ENCODE results near the gene NPAS1. TPM values are rescaled to one million over a fixed set of nuclear protein-coding genes. Genes with fewer than 3 reads are reported as not detected.

Gene NPAS1
- total and polyA plus RNA-seq, 2 of the 8 experiments (the other 6 are each of a cell fraction or from before 2014, with no cell fraction given) = 9.9 to 13.9 TPM

- no peak overlapping the region for H2BK20ac ChIP-seq (ENCODE audit: low read length)
- no peak overlapping the region for H3K9ac ChIP-seq (replicated peaks in 1 of 4; ENCODE audit: extremely low read depth in 1 of 4, low read depth in 3 of 4, low read length in 3 of 4)
- H3K4me2 ChIP-seq (ENCODE audit: insufficient read depth in 1 of 2, low read depth in 2 of 2, low read length in 2 of 2) = no peak overlapping the region
- TF ChIP-seq BRCA1 (IDR thresholded peaks at IDR 0.05; ENCODE audit: low read depth, low read length) (no peak), SRF (IDR thresholded peaks at IDR 0.05; ENCODE audit: low read depth, low read length) (no peak), CHD2 (IDR thresholded peaks at IDR 0.05; ENCODE audit: low read length) (no peak), ASH2L (IDR thresholded peaks at IDR 0.05; ENCODE audit: low read length) (no peak), POU5F1 (IDR thresholded peaks at IDR 0.05; ENCODE audit: low read depth, low read length) (no peak), SIN3A (conservative IDR thresholded peaks at IDR 0.05 in 1 of 2, IDR thresholded peaks at IDR 0.05 in 1 of 2; ENCODE audit: low read depth in 1 of 2, low read length in 2 of 2) (no peak), RXRA (IDR thresholded peaks at IDR 0.05; ENCODE audit: insufficient read depth, low read depth, low read length) (no peak), EGR1 (IDR thresholded peaks at IDR 0.05; ENCODE audit: borderline replicate concordance, low read depth, low read length) (no peak), GTF2F1 (IDR thresholded peaks at IDR 0.05; ENCODE audit: borderline replicate concordance, low read depth, low read length) (no peak), MAFK (IDR thresholded peaks at IDR 0.05; ENCODE audit: low read depth, low read length) (no peak), HDAC6 (IDR thresholded peaks at IDR 0.05; ENCODE audit: low read depth, low read length) (no peak), BCL11A (IDR thresholded peaks at IDR 0.05; ENCODE audit: low read depth in 2 of 2, low read length in 2 of 2) (no peak), SIRT6 (IDR thresholded peaks at IDR 0.05; ENCODE audit: low read length) (no peak), KDM4A (IDR thresholded peaks at IDR 0.05; ENCODE audit: low read depth, low read length, severe bottlenecking) (no peak)
- H4K8ac ChIP-seq (ENCODE audit: extremely low read depth, insufficient read depth, low read length) = no peak overlapping the region
- ChIA-PET CTCF (ENCODE audit: partially characterized antibody) (interaction anchor here (0.6 to 1.8 kb wide), 7 partner anchors 10 to 91 kb away, joined by 3 to 6 read pairs (median 5); no protein-coding TSS in a partner anchor), POLR2A (ENCODE audit: partially characterized antibody) (interaction anchor here (1.1 to 1.9 kb wide), 5 partner anchors 10 to 36 kb away, joined by 3 to 4 read pairs (median 4); no protein-coding TSS in a partner anchor)
- H2BK120ac ChIP-seq (replicated peaks; ENCODE audit: low read depth, low read length) = no peak overlapping the region
- H4K91ac ChIP-seq (replicated peaks; ENCODE audit: insufficient read length, low read length) = no peak overlapping the region
- no peak overlapping the region for H2AFZ ChIP-seq (ENCODE audit: low read length)
- H3K4me1 ChIP-seq (replicated peaks in 1 of 4; ENCODE audit: control insufficient read depth in 3 of 4, insufficient read depth in 4 of 4, low read length in 3 of 4) = no peaks in the 10 kb centered on the region
- no peak overlapping the region for H3K56ac ChIP-seq (replicated peaks; ENCODE audit: insufficient read length, low read depth, low read length)
- H3K4ac ChIP-seq (replicated peaks; ENCODE audit: insufficient read length, low read depth, low read length) = no peak overlapping the region
- no peak overlapping the region for H3K4me3 ChIP-seq (ENCODE audit: extremely low read depth in 1 of 4, insufficient read depth in 2 of 4, low read depth in 3 of 4, low read length in 4 of 4)
- no peaks in the 10 kb centered on the region for H3K27me3 ChIP-seq (replicated peaks in 1 of 4; ENCODE audit: control insufficient read depth in 3 of 4, extremely low read depth in 1 of 4, insufficient read depth in 3 of 4, low read length in 3 of 4)
- H4K5ac ChIP-seq (ENCODE audit: insufficient read length, low read depth, low read length) = no peak overlapping the region
- H2AK5ac ChIP-seq (ENCODE audit: low read depth, low read length) = no peak overlapping the region
- no peak overlapping the region for H2BK12ac ChIP-seq (ENCODE audit: low read depth, low read length)
- WGBS, 2 experiments (ENCODE audit: extremely low coverage in 1 of 2, insufficient coverage in 1 of 2, insufficient read length in 1 of 2, insufficient replicate concordance in 2 of 2, low coverage in 1 of 2, low lambda C conversion rate in 2 of 2, missing lambda C conversion rate in 1 of 2) = 86% methylated on average over 4 of the region's 18 CpGs; no CpG with 5 or more reads in 1 of the 2 experiments
- DNase-seq (ENCODE audit: low read depth in 1 of 2, low spot score in 2 of 2) = no peak
- H4K20me1 ChIP-seq (replicated peaks in 1 of 2; ENCODE audit: control insufficient read depth in 1 of 2, insufficient read depth in 2 of 2, low read length in 2 of 2) = peaks cover 5 to 17% of the 10 kb centered on the region in 2 experiments
- H2BK15ac ChIP-seq (ENCODE audit: low read length) = no peak overlapping the region
- no peaks in the 10 kb centered on the region for H3K9me3 ChIP-seq (ENCODE audit: insufficient read depth in 2 of 2, low read depth in 1 of 2, low read length in 1 of 2)
- H3K18ac ChIP-seq (ENCODE audit: extremely low read depth, low read length) = no peak overlapping the region
- H3K27ac ChIP-seq (ENCODE audit: low read depth, low read length) = no peak overlapping the region
- H3K79me1 ChIP-seq (ENCODE audit: low read depth, low read length) = peaks cover 6% of the 10 kb centered on the region
- no peaks in the 10 kb centered on the region for H3K23me2 ChIP-seq (ENCODE audit: low read depth, low read length)
- H3K36me3 ChIP-seq (ENCODE audit: control insufficient read depth in 2 of 4, insufficient read depth in 4 of 4, low read length in 3 of 4) = peaks cover 26 to 63% (median 43%) of the 10 kb centered on the region in 4 experiments
- H3K79me2 ChIP-seq (ENCODE audit: control insufficient read depth in 1 of 2, insufficient read depth in 2 of 2, low read length in 2 of 2) = peaks cover 0 to 2% of the 10 kb centered on the region in 2 experiments; a peak in 1 of 4 replicates
- no peak overlapping the region for H3K23ac ChIP-seq (ENCODE audit: insufficient read length)
- no peak overlapping the region for H3K14ac ChIP-seq (ENCODE audit: insufficient read length)
- FAIRE-seq = no peak
- H2BK5ac ChIP-seq (ENCODE audit: low read depth, low read length) = no peak overlapping the region; the same call in 1 of the 2 replicates
These were observed 49.3 kb downstream of the NPAS1 start for GRCh38 chr19:47068876-47069406.
